ENCODE measurements around the gene PIK3C3.
A peak's percentile ranks its signal among the peaks of the same experiment; 100 is the strongest.

The PIK3C3 gene

DNA sequence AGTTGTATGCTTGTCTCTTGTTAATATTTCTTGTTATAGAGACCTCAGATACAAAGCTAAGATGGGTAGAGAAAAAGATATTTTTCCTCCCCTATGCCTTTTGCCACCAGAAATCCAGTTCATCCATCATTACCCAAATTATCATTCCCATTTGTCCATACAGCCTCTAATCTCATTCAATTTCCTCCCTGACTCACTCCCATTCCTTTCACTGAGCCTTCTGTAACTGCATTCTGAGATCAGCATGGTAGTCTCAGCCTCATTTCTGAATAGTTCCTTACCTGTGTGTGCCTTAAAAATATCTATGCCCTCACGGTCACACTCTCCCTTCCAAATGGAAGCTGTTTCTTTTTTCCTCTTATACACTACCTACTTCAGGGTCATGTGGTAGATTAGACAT, 15.7 kb upstream of the PIK3C3 start:
- no peak overlapping the region for H3K4me3 ChIP-seq (replicated peaks; ENCODE audit: low read depth, low read length)
- DNase-seq (ENCODE audit: low read depth), result peak; percentile 40
- TF ChIP-seq CTCF (IDR thresholded peaks at IDR 0.05; ENCODE audit: low read length, missing control alignments), result no peak

DNA sequence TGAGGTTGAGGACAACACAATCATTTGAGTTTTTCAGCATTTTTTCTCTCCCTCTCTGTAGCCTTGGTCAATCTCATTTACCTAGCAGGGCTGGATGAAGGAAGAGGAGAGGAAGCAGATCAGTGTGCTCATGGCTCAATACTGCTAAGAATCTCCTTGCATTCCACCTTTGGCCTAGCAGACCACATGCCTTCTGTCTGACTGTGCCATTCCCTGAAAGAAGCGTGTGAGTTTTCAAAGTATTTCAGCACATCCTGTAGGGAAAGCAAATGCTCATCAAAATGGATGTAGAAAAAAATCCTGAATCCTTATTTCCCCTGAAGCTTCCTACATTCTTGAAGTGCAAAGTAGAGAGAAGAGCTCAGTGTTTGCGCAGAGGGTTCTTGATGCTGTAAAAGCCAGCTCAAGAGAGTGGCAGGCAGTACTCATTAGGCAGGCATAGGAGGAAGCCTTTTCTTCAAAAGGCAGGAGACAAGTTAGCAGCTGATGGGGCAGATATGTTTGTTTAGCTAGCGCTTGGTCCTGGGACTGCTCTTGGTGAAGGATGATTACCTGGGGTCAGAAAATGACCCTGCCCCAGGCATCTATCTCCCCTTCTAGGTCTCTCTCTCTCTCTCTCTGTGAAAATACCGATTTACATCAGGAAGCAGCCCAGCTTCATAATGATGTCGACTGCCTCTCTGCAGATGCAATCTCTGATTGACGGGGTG, 14.4 kb upstream of the PIK3C3 start:
- DNase-seq (ENCODE audit: low read depth), result peak; percentile 91
- H3K4me3 ChIP-seq (replicated peaks; ENCODE audit: low read depth, low read length), result no peak overlapping the region
- no peak for TF ChIP-seq CTCF (IDR thresholded peaks at IDR 0.05; ENCODE audit: low read length, missing control alignments)

GRCh38 chr18:41942254-41942653, 12.8 kb upstream of the PIK3C3 start:
- no peak for TF ChIP-seq CTCF (IDR thresholded peaks at IDR 0.05; ENCODE audit: low read length, missing control alignments)
- no peak overlapping the region for H3K4me3 ChIP-seq (replicated peaks; ENCODE audit: low read depth, low read length)
- no peak for DNase-seq (ENCODE audit: low read depth)

GRCh38 chr18:41948544-41949110, 6.4 kb upstream of the PIK3C3 start:
- H3K4me3 ChIP-seq (replicated peaks; ENCODE audit: low read depth, low read length), result no peak overlapping the region
- DNase-seq (ENCODE audit: low read depth), result no peak
- no peak for TF ChIP-seq CTCF (IDR thresholded peaks at IDR 0.05; ENCODE audit: low read length, missing control alignments)

DNA sequence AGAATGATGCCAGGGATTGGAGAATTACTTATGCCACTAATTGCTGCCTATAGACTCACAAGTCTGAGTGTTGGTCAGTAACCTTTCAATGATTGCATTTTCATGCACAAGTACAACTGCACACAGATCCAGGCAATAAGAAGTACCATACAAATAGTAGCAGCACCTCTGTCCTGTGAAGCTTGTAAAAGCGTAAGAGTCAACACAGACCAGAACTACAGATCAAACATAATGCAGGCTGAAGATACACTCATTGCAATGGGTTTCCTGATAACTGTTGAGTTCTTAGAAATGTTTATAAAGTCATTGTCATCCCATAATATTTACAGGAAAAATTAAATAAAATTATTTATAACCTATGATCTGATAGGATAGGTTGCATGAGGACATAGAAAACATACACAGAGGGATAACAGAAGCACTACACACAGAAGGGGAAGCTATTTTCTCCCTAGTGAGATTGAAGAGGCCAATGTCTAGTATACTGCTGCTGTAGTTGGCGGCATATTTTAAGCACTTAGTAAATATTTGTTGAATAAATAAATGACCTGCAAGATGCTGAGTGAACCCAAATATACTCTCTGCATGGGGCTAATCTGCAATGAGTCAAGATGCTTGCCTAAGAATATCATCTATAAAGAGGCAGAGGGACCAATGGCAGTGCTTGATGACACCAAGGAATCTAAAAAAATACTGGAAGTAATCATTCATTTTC, 5.7 kb upstream of the PIK3C3 start:
- no peak overlapping the region for H3K4me3 ChIP-seq (replicated peaks; ENCODE audit: low read depth, low read length)
- DNase-seq (ENCODE audit: low read depth), result no peak
- TF ChIP-seq CTCF (IDR thresholded peaks at IDR 0.05; ENCODE audit: low read length, missing control alignments), result no peak

DNA sequence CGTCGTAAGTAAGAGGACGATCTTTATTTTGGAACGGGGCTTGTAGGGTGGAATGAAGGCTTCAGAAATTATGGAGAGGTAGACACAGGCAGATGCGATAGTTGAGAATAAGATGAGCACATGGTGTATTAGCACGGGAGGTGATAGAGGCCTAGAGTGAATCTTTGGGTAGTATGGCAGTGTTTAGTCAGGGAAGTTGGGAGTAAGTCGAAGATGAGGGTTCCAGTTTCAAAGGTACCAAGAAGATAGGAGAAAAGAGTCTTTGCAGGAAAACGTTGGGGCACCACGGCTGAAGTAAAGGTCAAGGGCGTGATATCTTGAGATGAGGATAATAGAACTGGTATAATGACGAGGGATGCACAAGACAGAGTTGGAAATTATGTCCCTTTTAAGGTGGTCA, 654 bp downstream of the PIK3C3 start:
- peak overlapping the region; percentile 80 for H3K4me3 ChIP-seq (replicated peaks; ENCODE audit: low read depth, low read length)
- no peak for DNase-seq (ENCODE audit: low read depth)
- TF ChIP-seq CTCF (IDR thresholded peaks at IDR 0.05; ENCODE audit: low read length, missing control alignments), result no peak
